GM10266 (cell line): ENCODE data around the gene TOR1AIP2.
A peak's percentile ranks its signal among the peaks of the same experiment; 100 is the strongest.

Experiments used
- DNase-seq: peaks from one replicate; pipeline ENCODE4 v3.0.0; 2012; ENCODE audit errors: extremely low spot score
- TF ChIP-seq, protein P1 (sequence below): IDR thresholded peaks from 2 replicates; pipeline ENCODE4 v1.5.1; 2012; ENCODE audit warnings: mild to moderate bottlenecking, low read depth; ENCODE audit not compliant: control insufficient read depth, insufficient read depth; ENCODE audit errors: missing control alignments

Gene TOR1AIP2

GRCh38 chr1:179876300-179876715 is 1.3 kb downstream of the TOR1AIP2 start:
- no peak for DNase-seq
- TF ChIP-seq, protein P1, sequence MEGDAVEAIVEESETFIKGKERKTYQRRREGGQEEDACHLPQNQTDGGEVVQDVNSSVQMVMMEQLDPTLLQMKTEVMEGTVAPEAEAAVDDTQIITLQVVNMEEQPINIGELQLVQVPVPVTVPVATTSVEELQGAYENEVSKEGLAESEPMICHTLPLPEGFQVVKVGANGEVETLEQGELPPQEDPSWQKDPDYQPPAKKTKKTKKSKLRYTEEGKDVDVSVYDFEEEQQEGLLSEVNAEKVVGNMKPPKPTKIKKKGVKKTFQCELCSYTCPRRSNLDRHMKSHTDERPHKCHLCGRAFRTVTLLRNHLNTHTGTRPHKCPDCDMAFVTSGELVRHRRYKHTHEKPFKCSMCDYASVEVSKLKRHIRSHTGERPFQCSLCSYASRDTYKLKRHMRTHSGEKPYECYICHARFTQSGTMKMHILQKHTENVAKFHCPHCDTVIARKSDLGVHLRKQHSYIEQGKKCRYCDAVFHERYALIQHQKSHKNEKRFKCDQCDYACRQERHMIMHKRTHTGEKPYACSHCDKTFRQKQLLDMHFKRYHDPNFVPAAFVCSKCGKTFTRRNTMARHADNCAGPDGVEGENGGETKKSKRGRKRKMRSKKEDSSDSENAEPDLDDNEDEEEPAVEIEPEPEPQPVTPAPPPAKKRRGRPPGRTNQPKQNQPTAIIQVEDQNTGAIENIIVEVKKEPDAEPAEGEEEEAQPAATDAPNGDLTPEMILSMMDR: no peak

DNA sequence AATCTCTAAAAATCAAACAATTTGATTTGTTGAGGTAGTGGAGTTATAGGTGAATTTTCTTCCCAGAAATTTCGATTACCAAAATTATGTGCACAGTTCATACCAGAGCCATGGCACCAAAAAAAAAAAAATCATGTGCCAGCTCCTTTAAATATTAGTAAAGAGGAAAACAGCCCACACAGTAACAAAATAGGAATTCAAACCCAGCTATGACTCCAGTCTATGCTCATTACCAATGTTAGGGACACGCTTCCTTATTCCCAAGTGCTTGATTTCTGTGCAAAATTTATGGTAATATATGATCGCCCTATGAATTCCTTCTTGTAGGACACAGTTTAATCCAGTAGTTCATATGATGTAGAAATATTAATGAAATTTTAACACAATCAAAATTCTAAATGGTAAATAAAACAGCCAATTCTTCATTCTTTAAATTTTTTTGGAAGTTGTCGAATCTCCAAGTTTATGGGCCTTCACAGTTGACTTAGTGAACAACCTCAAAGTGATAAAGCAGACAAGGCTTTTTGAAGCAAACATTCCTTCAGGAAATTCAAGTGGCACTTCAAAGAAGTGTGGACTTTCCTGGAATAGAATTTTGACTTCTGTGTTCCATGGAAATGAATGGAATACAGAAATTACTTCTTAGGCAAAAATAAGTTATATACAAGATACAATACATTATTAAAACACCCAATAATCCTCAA is 1.9 kb downstream of the TOR1AIP2 start:
- DNase-seq: no peak
- TF ChIP-seq, protein P1: no peak

DNA sequence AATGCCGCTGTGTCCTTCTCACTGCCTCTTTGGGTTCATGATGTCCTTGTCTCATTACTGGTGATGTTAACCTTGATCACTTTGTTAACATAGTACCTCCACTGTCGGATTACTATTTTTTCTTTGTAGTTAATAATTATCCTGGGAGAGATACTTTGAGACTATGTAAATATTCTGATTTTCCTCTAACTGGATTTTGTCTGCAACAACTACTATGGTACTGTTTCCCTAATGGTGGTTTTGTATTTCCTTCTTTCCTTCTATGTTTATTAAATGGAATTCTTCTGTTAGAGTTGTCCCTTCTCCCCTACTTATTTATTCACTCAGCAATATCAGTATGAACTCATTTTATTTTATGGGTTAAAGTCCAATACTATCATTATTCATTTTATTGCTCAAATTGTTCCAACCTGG is 4.2 kb downstream of the TOR1AIP2 start:
- TF ChIP-seq, protein P1: no peak
- no peak for DNase-seq

GRCh38 chr1:179872558-179872957 is 5.0 kb downstream of the TOR1AIP2 start:
- no peak for DNase-seq
- TF ChIP-seq, protein P1: no peak

- no peak for DNase-seq
These were observed 5.7 kb downstream of the TOR1AIP2 start for GRCh38 chr1:179871940-179872339.

GRCh38 chr1:179870870-179871269 is 6.7 kb downstream of the TOR1AIP2 start:
- TF ChIP-seq, protein P1: no peak
- no peak for DNase-seq

More at GRCh38 chr1:179871940-179872339, 5.7 kb downstream of the TOR1AIP2 start:
- TF ChIP-seq, protein P1: no peak

- TF ChIP-seq, protein P1: peak; percentile 74
- DNase-seq: peak; percentile 43
These were observed 9.9 kb downstream of the TOR1AIP2 start for GRCh38 chr1:179867493-179868330.
